KMS-11 (cell line): ENCODE results near the gene TRIM69.

Experiments used
- H2AFZ ChIP-seq: fragments of 200-600 bp; sonication (generic); 2 replicates; pipeline ENCODE4 v1.6.1; 2016; ENCODE audit warnings: antibody characterized with exemption, mixed run types, low read depth
- H3K27ac ChIP-seq: fragments of 200-600 bp; sonication (generic); 2 replicates; pipeline ENCODE4 v1.6.1; 2016; ENCODE audit warnings: mild to moderate bottlenecking, mixed run types
- H3K27me3 ChIP-seq: fragments of 200-600 bp; sonication (generic); 2 replicates; pipeline ENCODE4 v1.6.1; 2017; ENCODE audit warnings: mild to moderate bottlenecking, low read depth, mixed run types, moderate library complexity; ENCODE audit not compliant: insufficient read depth
- H3K36me3 ChIP-seq: fragments of 200-600 bp; sonication (generic); 2 replicates; pipeline ENCODE4 v1.6.1; 2017; ENCODE audit warnings: mild to moderate bottlenecking, mixed run types; ENCODE audit not compliant: insufficient read depth
- H3K4me1 ChIP-seq: fragments of 200-600 bp; sonication (generic); 2 replicates; pipeline ENCODE4 v1.6.1; 2016; ENCODE audit warnings: mild to moderate bottlenecking, low read depth, mixed run types; ENCODE audit not compliant: poor library complexity, severe bottlenecking
- H3K4me2 ChIP-seq: fragments of 200-600 bp; sonication (generic); 2 replicates; pipeline ENCODE4 v1.7.0; 2016; ENCODE audit warnings: mild to moderate bottlenecking, mixed run types
- H3K4me3 ChIP-seq: fragments of 200-600 bp; sonication (generic); IDR thresholded peaks from 2 replicates; pipeline ENCODE4 v1.6.1; 2017; ENCODE audit warnings: low read depth, low read length, mixed read lengths; ENCODE audit not compliant: insufficient read depth
- H3K79me2 ChIP-seq: fragments of 200-600 bp; sonication (generic); 2 replicates; pipeline ENCODE4 v1.6.1; 2016; ENCODE audit warnings: low read depth, mixed run types; ENCODE audit not compliant: insufficient read depth
- H3K9ac ChIP-seq: fragments of 200-600 bp; sonication (generic); 2 replicates; pipeline ENCODE4 v1.6.1; 2016; ENCODE audit warnings: mild to moderate bottlenecking, mixed run types
- H4K20me1 ChIP-seq: fragments of 200-600 bp; sonication (generic); 2 replicates; pipeline ENCODE4 v1.6.1; 2016; ENCODE audit warnings: mild to moderate bottlenecking, mixed run types; ENCODE audit not compliant: insufficient read depth
- TF ChIP-seq, protein P1 (sequence below): fragments of 200-600 bp; sonication (generic); conservative IDR thresholded peaks from 2 replicates; pipeline ENCODE4 v1.6.1; 2017; ENCODE audit warnings: low read depth, mild to moderate bottlenecking, antibody characterized with exemption, low read length, moderate library complexity, mixed read lengths

The TRIM69 gene

DNA sequence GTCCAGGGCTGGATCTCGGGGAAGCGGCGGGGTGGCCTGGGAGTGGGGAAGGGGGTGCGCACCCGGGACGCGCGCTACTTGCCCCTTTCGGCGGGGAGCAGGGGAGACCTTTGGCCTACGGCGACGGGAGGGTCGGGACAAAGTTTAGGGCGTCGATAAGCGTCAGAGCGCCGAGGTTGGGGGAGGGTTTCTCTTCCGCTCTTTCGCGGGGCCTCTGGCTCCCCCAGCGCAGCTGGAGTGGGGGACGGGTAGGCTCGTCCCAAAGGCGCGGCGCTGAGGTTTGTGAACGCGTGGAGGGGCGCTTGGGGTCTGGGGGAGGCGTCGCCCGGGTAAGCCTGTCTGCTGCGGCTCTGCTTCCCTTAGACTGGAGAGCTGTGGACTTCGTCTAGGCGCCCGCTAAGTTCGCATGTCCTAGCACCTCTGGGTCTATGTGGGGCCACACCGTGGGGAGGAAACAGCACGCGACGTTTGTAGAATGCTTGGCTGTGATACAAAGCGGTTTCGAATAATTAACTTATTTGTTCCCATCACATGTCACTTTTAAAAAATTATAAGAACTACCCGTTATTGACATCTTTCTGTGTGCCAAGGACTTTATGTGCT, 24.5 kb upstream of the TRIM69 start:
- H3K79me2 ChIP-seq, result peaks cover 54% of the 10 kb centered on the region
- H3K4me2 ChIP-seq, result peak overlapping the region; percentile 96
- peaks cover 13% of the 10 kb centered on the region for H3K36me3 ChIP-seq
- peaks cover 36% of the 10 kb centered on the region for H4K20me1 ChIP-seq
- no peak overlapping the region for H2AFZ ChIP-seq
- H3K9ac ChIP-seq, result peak overlapping the region; percentile 97
- no peak overlapping the region for H3K4me3 ChIP-seq
- TF ChIP-seq, protein P1, sequence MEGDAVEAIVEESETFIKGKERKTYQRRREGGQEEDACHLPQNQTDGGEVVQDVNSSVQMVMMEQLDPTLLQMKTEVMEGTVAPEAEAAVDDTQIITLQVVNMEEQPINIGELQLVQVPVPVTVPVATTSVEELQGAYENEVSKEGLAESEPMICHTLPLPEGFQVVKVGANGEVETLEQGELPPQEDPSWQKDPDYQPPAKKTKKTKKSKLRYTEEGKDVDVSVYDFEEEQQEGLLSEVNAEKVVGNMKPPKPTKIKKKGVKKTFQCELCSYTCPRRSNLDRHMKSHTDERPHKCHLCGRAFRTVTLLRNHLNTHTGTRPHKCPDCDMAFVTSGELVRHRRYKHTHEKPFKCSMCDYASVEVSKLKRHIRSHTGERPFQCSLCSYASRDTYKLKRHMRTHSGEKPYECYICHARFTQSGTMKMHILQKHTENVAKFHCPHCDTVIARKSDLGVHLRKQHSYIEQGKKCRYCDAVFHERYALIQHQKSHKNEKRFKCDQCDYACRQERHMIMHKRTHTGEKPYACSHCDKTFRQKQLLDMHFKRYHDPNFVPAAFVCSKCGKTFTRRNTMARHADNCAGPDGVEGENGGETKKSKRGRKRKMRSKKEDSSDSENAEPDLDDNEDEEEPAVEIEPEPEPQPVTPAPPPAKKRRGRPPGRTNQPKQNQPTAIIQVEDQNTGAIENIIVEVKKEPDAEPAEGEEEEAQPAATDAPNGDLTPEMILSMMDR, result no peak
- H3K27ac ChIP-seq, result peak overlapping the region; percentile 92
- no peaks in the 10 kb centered on the region for H3K27me3 ChIP-seq
- peaks cover 49% of the 10 kb centered on the region for H3K4me1 ChIP-seq

GRCh38 chr15:44712346-44713005, 23.9 kb upstream of the TRIM69 start:
- Histone ChIP-seq H3K79me2 (peaks cover 56% of the 10 kb centered on the region), H4K20me1 (peaks cover 36% of the 10 kb centered on the region), H3K27ac (peak overlapping the region; percentile 92), H3K4me1 (peaks cover 56% of the 10 kb centered on the region), H3K4me2 (peak overlapping the region; percentile 96), H3K4me3 (no peak overlapping the region), H3K36me3 (peaks cover 15% of the 10 kb centered on the region), H2AFZ (no peak overlapping the region), H3K27me3 (no peaks in the 10 kb centered on the region), H3K9ac (peak overlapping the region; percentile 97)
- TF ChIP-seq, protein P1, result no peak

DNA sequence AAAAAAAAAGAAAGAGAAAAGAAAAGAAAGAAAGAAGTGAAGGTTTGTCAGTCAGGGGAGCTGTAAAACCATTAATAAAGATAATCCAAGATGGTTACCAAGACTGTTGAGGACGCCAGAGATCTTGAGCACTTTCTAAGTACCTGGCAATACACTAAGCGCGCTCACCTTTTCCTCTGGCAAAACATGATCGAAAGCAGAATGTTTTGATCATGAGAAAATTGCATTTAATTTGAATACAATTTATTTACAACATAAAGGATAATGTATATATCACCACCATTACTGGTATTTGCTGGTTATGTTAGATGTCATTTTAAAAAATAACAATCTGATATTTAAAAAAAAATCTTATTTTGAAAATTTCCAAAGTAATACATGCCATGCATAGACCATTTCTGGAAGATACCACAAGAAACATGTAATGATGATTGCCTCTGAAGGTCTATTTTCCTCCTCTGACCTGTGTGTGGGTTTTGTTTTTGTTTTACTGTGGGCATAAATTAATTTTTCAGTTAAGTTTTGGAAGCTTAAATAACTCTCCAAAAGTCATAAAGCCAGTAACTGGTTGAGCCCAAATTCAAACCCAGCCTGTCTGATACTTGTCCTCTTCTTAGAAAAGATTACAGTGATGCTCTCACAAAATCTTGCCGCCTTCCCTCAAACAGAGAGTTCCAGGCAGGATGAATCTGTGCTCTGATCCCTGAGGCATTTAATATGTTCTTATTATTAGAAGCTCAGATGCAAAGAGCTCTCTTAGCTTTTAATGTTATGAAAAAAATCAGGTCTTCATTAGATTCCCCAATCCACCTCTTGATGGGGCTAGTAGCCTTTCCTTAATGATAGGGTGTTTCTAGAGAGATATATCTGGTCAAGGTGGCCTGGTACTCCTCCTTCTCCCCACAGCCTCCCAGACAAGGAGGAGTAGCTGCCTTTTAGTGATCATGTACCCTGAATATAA, 23.0 kb upstream of the TRIM69 start:
- TF ChIP-seq, protein P1, result peak; percentile 39; the same call in 1 of the 2 replicates
- peak overlapping the region; percentile 92 for H3K27ac ChIP-seq
- peaks cover 56% of the 10 kb centered on the region for H3K79me2 ChIP-seq
- no peak overlapping the region for H2AFZ ChIP-seq
- H4K20me1 ChIP-seq, result peaks cover 36% of the 10 kb centered on the region
- H3K9ac ChIP-seq, result peak overlapping the region; percentile 97
- H3K4me2 ChIP-seq, result peak overlapping the region; percentile 96
- no peak overlapping the region for H3K4me3 ChIP-seq
- peaks cover 17% of the 10 kb centered on the region for H3K36me3 ChIP-seq
- peaks cover 64% of the 10 kb centered on the region for H3K4me1 ChIP-seq
- no peaks in the 10 kb centered on the region for H3K27me3 ChIP-seq

DNA sequence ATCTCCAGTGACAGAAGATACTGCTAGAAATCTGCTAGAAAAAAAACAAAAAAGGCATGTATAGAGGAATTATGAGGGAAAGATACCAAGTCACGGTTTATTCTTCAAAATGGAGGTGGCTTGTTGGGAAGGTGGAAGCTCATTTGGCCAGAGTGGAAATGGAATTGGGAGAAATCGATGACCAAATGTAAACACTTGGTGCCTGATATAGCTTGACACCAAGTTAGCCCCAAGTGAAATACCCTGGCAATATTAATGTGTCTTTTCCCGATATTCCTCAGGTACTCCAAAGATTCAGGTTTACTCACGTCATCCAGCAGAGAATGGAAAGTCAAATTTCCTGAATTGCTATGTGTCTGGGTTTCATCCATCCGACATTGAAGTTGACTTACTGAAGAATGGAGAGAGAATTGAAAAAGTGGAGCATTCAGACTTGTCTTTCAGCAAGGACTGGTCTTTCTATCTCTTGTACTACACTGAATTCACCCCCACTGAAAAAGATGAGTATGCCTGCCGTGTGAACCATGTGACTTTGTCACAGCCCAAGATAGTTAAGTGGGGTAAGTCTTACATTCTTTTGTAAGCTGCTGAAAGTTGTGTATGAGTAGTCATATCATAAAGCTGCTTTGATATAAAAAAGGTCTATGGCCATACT, 21.1 kb upstream of the TRIM69 start:
- Histone ChIP-seq H3K27ac (peak overlapping the region; percentile 19; the same call in 1 of the 2 replicates), H3K4me1 (peaks cover 75% of the 10 kb centered on the region), H4K20me1 (peaks cover 36% of the 10 kb centered on the region), H3K79me2 (peaks cover 56% of the 10 kb centered on the region), H2AFZ (no peak overlapping the region), H3K36me3 (peaks cover 17% of the 10 kb centered on the region), H3K9ac (no peak overlapping the region), H3K4me3 (no peak overlapping the region), H3K27me3 (no peaks in the 10 kb centered on the region), H3K4me2 (peak overlapping the region; percentile 19; the same call in 1 of the 2 replicates)
- TF ChIP-seq, protein P1, result no peak
